Adrenal gland (tissue), 12 donors: ENCODE results near the gene EFCAB14. TPM values are rescaled to one million over a fixed set of nuclear protein-coding genes. Genes with fewer than 3 reads are reported as not detected.

Source experiments
- DNase-seq, 7 donors: peaks; one replicate each; pipeline ENCODE4 v3.0.0-alpha.2; 2019 to 2020
- H3K27ac ChIP-seq, 5 donors: fragments of 200-600 bp; sonication (generic) in 4 of 5; 1 replicate in 3 of 5; 2 replicates in 2 of 5; pipeline versions ENCODE4 v1.5.1 to v1.8.0; 2016 to 2020; ENCODE audit warnings: mild to moderate bottlenecking in 1 of 5
- H3K27me3 ChIP-seq: fragments of 200-600 bp; 2 replicates; pipeline ENCODE4 v1.8.0; 2021
- H3K36me3 ChIP-seq, 2 donors: fragments of 200-600 bp; replicated peaks in 1 of 2; 1 replicate in 1 of 2; 2 replicates in 1 of 2; pipeline versions ENCODE4 v1.5.1 to v1.8.0; 2018 to 2022
- H3K4me1 ChIP-seq, 2 donors: fragments of 200-600 bp; replicated peaks in 1 of 2; 1 replicate in 1 of 2; 2 replicates in 1 of 2; pipeline versions ENCODE4 v1.5.1 to v1.8.0; 2018 to 2021
- H3K4me3 ChIP-seq, 4 donors: fragments of 200-600 bp; sonication (generic) in 3 of 4; one replicate each; pipeline ENCODE4 v1.5.1; 2016 to 2018
- H3K9me3 ChIP-seq, 3 donors: fragments of 200-600 bp; sonication (generic) in 1 of 3; replicated peaks in 1 of 3; 1 replicate in 2 of 3; 2 replicates in 1 of 3; pipeline versions ENCODE4 v1.5.1 to v1.8.0; 2016 to 2021
- CTCF ChIP-seq, 6 experiments: fragments of 450-650 bp in 4 of 6; fragments of 200-600 bp in 2 of 6; sonication (generic) in 1 of 6; IDR thresholded peaks; 1 replicate in 5 of 6; 2 replicates in 1 of 6; pipeline versions ENCODE4 v1.5.1 to v1.8.0; 2016 to 2021; ENCODE audit warnings: antibody characterized with exemption in 6 of 6, mild to moderate bottlenecking in 2 of 6, moderate library complexity in 1 of 6
- POLR2A ChIP-seq, 2 donors: fragments of 450-650 bp; IDR thresholded peaks; one replicate each; pipeline ENCODE4 v1.6.1; 2017; ENCODE audit warnings: antibody characterized with exemption in 2 of 2, mild to moderate bottlenecking in 2 of 2, moderate library complexity in 1 of 2
- WGBS, 4 donors: extraction: QIAGEN DNeasy Blood & Tissue Kit in 2 of 4; methylation state at CpG; one replicate each; pipeline versions ENCODE4 v1.1.5 to v1.1.7; 2013 to 2017; 5-methylcytosine and 5-hydroxymethylcytosine counted together
- intact Hi-C, 2 donors: fragments of 100-400 bp; cut with DNase I; formaldehyde crosslinking; loops; one replicate each; pipeline versions ENCODE4 v1.14.1 to v1.15.0; 2022 to 2023
- polyA plus RNA-seq, 3 donors: library from polyadenylated mRNA; stranded (reverse); fragments of 200-250 nt in 2 of 3; fragments of 350-450 nt in 1 of 3; fragmentation: Illumina TruSeq in 1 of 3; extraction: RNeasy Lipid Tissue Mini Kit (QIAGEN cat#74804) in 1 of 3; gene quantifications; one replicate each; pipeline ENCODE4 v1.2.3, GENCODE V29; 2013 to 2014
- total RNA-seq, 9 donors: library from RNA; depleted of rRNA in 4 of 9; stranded (reverse); fragments of >200 nt in 4 of 9; fragments of 120-200 nt in 1 of 9; fragmentation: NEBNext Ultra II Directional in 1 of 9; extraction: Animal tissue kit (Norgen Biotek cat#: 25700) in 1 of 9; gene quantifications; one replicate each; pipeline versions ENCODE4 v1.1.0 to v1.2.4, GENCODE V29; 2013 to 2023
- donor health status: healthy with polysubstance abuse.
- donor health status: Bipolar disorder and iron deficiency.
- donor health status: DM: yes; HTN: yes; CAD: no.
- donor health status: DM: no; HTN: no; CAD: no.
- donor health status: DM: no; HTN: no; CAD: no.
- donor health status: DM: yes; HTN: yes; CAD: no.

The EFCAB14 gene
- total and polyA plus RNA-seq, 12 donors = 17.9 to 138 (median 77.3) TPM

DNA sequence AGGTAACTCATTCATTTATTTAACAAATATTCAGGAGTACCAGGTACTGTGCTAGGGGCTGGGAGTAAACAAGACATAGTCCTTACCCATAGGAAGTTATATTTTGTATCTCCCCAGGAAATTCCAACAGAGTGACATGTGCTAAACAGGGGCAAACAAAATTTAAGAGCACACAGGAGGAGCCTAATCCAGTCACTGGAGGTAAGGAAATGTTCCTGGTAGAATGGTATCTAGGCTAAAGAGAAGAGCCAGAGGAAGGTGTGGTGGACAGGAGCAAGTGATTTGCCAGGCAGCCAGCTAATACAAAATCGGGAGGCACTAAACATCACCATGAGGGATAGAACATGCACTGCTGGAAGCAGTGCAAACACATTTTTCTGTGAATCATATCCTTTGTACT is 36.9 kb downstream of the EFCAB14 start:
- H3K36me3 ChIP-seq = peaks cover 0 to 82% of the 10 kb centered on the region in 2 donors

GRCh38 chr1:46681333-46682034 is 37.4 kb downstream of the EFCAB14 start:
- TF ChIP-seq CTCF (IDR thresholded peaks at IDR 0.05) = no peak
- TF ChIP-seq POLR2A (IDR thresholded peaks at IDR 0.05) = no peak
- intact Hi-C loops = no loop called here
- Histone ChIP-seq H3K27ac (no peak overlapping the region), H3K4me1 (no peaks in the 10 kb centered on the region), H3K27me3 (no peaks in the 10 kb centered on the region), H3K36me3 (peaks cover 0 to 82% of the 10 kb centered on the region in 2 donors), H3K4me3 (no peak overlapping the region), H3K9me3 (no peaks in the 10 kb centered on the region)
- DNase-seq = no peak
- WGBS, 4 donors = 95 to 100% (median 98%) methylated on average over 1 of the region's 1 CpG

More for the DNA sequence above, 36.9 kb downstream of the EFCAB14 start:
- 65 to 90% (median 80%) methylated on average over 1 of the region's 1 CpG for WGBS, 4 donors
- no peaks in the 10 kb centered on the region for H3K27me3 ChIP-seq
- DNase-seq = no peak
- intact Hi-C loops = no loop called here
- H3K4me1 ChIP-seq = peaks cover 0 to 5% of the 10 kb centered on the region in 2 donors
- no peaks in the 10 kb centered on the region for H3K9me3 ChIP-seq
- no peak overlapping the region for H3K4me3 ChIP-seq
- H3K27ac ChIP-seq = no peak overlapping the region
- TF ChIP-seq POLR2A (IDR thresholded peaks at IDR 0.05) = no peak
- no peak for TF ChIP-seq CTCF (IDR thresholded peaks at IDR 0.05)

- no peaks in the 10 kb centered on the region for H3K9me3 ChIP-seq
- no peaks in the 10 kb centered on the region for H3K4me1 ChIP-seq
- TF ChIP-seq POLR2A (IDR thresholded peaks at IDR 0.05) = no peak
- no peak for TF ChIP-seq CTCF (IDR thresholded peaks at IDR 0.05)
- no peaks in the 10 kb centered on the region for H3K27me3 ChIP-seq
- H3K4me3 ChIP-seq = no peak overlapping the region
- 93 to 98% (median 97%) methylated on average over 5 to 6 of the region's 6 CpGs for WGBS, 4 donors
- no peak for DNase-seq
- intact Hi-C loops = no loop called here
- peaks cover 0 to 67% of the 10 kb centered on the region in 2 donors for H3K36me3 ChIP-seq
- no peak overlapping the region for H3K27ac ChIP-seq
Measured at GRCh38 chr1:46679789-46680573, 38.9 kb downstream of the EFCAB14 start.

DNA sequence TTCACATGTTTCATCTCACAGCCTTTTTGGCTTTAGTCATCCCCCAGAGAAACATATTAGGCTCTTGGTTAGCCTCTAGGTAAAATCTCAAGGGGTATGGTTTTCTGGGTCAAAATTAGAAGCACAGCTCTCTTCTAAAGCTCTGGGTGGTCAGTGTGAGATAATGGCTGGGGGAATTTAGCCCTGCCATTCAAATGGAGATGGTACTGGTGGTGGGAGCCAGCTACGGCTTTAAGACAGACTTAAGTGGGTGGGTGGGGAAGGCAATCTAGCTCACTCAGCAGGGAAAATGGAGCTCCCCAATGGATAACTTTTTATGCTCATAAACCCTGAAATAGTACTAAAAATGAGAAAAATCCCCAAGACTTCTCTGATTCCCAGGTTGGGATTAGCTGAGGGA is 41.6 kb downstream of the EFCAB14 start:
- TF ChIP-seq POLR2A (IDR thresholded peaks at IDR 0.05) (no peak), CTCF (IDR thresholded peaks at IDR 0.05) (no peak)
- no peak for DNase-seq
- 93 to 96% (median 95%) methylated on average over 1 of the region's 1 CpG for WGBS, 4 donors
- Histone ChIP-seq H3K27ac (no peak overlapping the region), H3K27me3 (no peaks in the 10 kb centered on the region), H3K4me3 (no peak overlapping the region), H3K9me3 (no peaks in the 10 kb centered on the region), H3K4me1 (no peaks in the 10 kb centered on the region), H3K36me3 (peaks cover 0 to 41% of the 10 kb centered on the region in 2 donors)
- intact Hi-C loops = no loop called here
